KG1 (cell line): ENCODE measurements around the gene DAAM1.

Source experiments
- DNase-seq: peaks from one replicate; lab custom pipeline; 2025; lab: John Stamatoyannopoulos, UW

Gene DAAM1

GRCh38 chr14:59314953-59315599, 126.6 kb downstream of the DAAM1 start:
- no peak for DNase-seq

- DNase-seq = no peak
These were observed 127.8 kb downstream of the DAAM1 start for GRCh38 chr14:59316151-59316830.

- DNase-seq = no peak
These were observed 128.9 kb downstream of the DAAM1 start for GRCh38 chr14:59317346-59317745.

GRCh38 chr14:59317798-59318505, 129.5 kb downstream of the DAAM1 start:
- DNase-seq = no peak

- no peak for DNase-seq
These were observed 130.4 kb downstream of the DAAM1 start for GRCh38 chr14:59318908-59319307.

- no peak for DNase-seq
These were observed 131.9 kb downstream of the DAAM1 start for GRCh38 chr14:59320361-59320760.

GRCh38 chr14:59320763-59321625, 132.5 kb downstream of the DAAM1 start:
- DNase-seq = no peak

- no peak for DNase-seq
These were observed 133.1 kb downstream of the DAAM1 start for GRCh38 chr14:59321626-59321949.

GRCh38 chr14:59325906-59326305, 137.4 kb downstream of the DAAM1 start:
- no peak for DNase-seq

- DNase-seq = no peak
These were observed 140.0 kb downstream of the DAAM1 start for GRCh38 chr14:59328454-59328853.

GRCh38 chr14:59330455-59330854, 142.0 kb downstream of the DAAM1 start:
- no peak for DNase-seq

GRCh38 chr14:59331217-59331616, 142.8 kb downstream of the DAAM1 start:
- DNase-seq = no peak

- no peak for DNase-seq
These were observed 144.3 kb downstream of the DAAM1 start for GRCh38 chr14:59332727-59333126.

GRCh38 chr14:59333235-59333634, 144.8 kb downstream of the DAAM1 start:
- no peak for DNase-seq

GRCh38 chr14:59333668-59334067, 145.2 kb downstream of the DAAM1 start:
- no peak for DNase-seq

- no peak for DNase-seq
These were observed 145.8 kb downstream of the DAAM1 start for GRCh38 chr14:59334253-59334652.

GRCh38 chr14:59336098-59336497, 147.6 kb downstream of the DAAM1 start:
- DNase-seq = no peak

GRCh38 chr14:59336706-59337105, 148.2 kb downstream of the DAAM1 start:
- no peak for DNase-seq

GRCh38 chr14:59337141-59337611, 148.7 kb downstream of the DAAM1 start:
- DNase-seq = no peak

GRCh38 chr14:59338761-59339160, 150.3 kb downstream of the DAAM1 start:
- DNase-seq = no peak

- DNase-seq = no peak
These were observed 151.3 kb downstream of the DAAM1 start for GRCh38 chr14:59339524-59340330.
